ENCODE results near the gene ANKRD27.

GRCh38 chr19:32676895-32677359, 1.9 kb upstream of the ANKRD27 start:
- TF ChIP-seq CTCF (IDR thresholded peaks at IDR 0.05; ENCODE audit: borderline replicate concordance, extremely low read depth, low read length, poor library complexity, severe bottlenecking) (no peak), EZH2 (IDR thresholded peaks at IDR 0.05; ENCODE audit: borderline replicate concordance, low read depth, low read length, severe bottlenecking) (no peak)

Data from DND-41 (cell line).